Hepatocyte (in vitro differentiated cells): ENCODE measurements around the gene AP5S1. TPM values are rescaled to one million over a fixed set of nuclear protein-coding genes. Genes with fewer than 3 reads are reported as not detected.

Source experiments
- DNase-seq: peaks from one replicate; pipeline ENCODE4 v3.0.0-alpha.2; 2016; ENCODE audit warnings: low spot score
- H2AFZ ChIP-seq: fragments of 200-600 bp; sonication (generic); 2 replicates; pipeline ENCODE4 v1.6.0; 2016; ENCODE audit warnings: antibody characterized with exemption, mild to moderate bottlenecking
- H3K27ac ChIP-seq: fragments of 200-600 bp; sonication (generic); 2 replicates; pipeline ENCODE4 v1.5.1; 2016; ENCODE audit warnings: mild to moderate bottlenecking
- H3K27me3 ChIP-seq: fragments of 200-600 bp; sonication (generic); 2 replicates; pipeline ENCODE4 v1.6.1; 2016
- H3K36me3 ChIP-seq: fragments of 200-600 bp; sonication (generic); replicated peaks from 2 replicates; pipeline ENCODE4 v1.5.1; 2016; ENCODE audit warnings: low read depth; ENCODE audit not compliant: insufficient read depth
- H3K4me1 ChIP-seq: fragments of 200-600 bp; sonication (generic); 2 replicates; pipeline ENCODE4 v1.5.1; 2016; ENCODE audit warnings: mild to moderate bottlenecking, moderate library complexity; ENCODE audit not compliant: insufficient read depth
- H3K4me2 ChIP-seq: fragments of 200-600 bp; sonication (generic); 2 replicates; pipeline ENCODE4 v1.6.0; 2016
- H3K4me3 ChIP-seq: fragments of 200-600 bp; sonication (generic); 2 replicates; pipeline ENCODE4 v1.5.1; 2016; ENCODE audit warnings: mild to moderate bottlenecking
- H3K79me2 ChIP-seq: fragments of 200-600 bp; sonication (generic); 2 replicates; pipeline ENCODE4 v1.6.0; 2017; ENCODE audit warnings: mild to moderate bottlenecking
- H3K9me2 ChIP-seq: fragments of 200-600 bp; sonication (generic); replicated peaks from 2 replicates; pipeline ENCODE4 v1.6.0; 2017; ENCODE audit warnings: mild to moderate bottlenecking; ENCODE audit not compliant: insufficient read depth
- H3K9me3 ChIP-seq: fragments of 200-600 bp; sonication (generic); 2 replicates; pipeline ENCODE4 v1.5.1; 2016; ENCODE audit warnings: low read depth, mild to moderate bottlenecking
- H4K20me1 ChIP-seq: fragments of 200-600 bp; sonication (generic); 2 replicates; pipeline ENCODE4 v1.6.0; 2016; ENCODE audit warnings: mild to moderate bottlenecking; ENCODE audit not compliant: insufficient read depth, poor library complexity, severe bottlenecking
- EZH2 ChIP-seq: fragments of 200-600 bp; sonication (generic); IDR thresholded peaks from 2 replicates; pipeline ENCODE4 v1.6.1; 2016; ENCODE audit warnings: antibody characterized with exemption, mild to moderate bottlenecking, borderline replicate concordance
- EZH2phosphoT487 ChIP-seq: fragments of 200-600 bp; sonication (generic); IDR thresholded peaks from one replicate; pipeline ENCODE4 v1.6.1; 2018; ENCODE audit warnings: antibody characterized with exemption, mild to moderate bottlenecking, low read depth, moderate library complexity; ENCODE audit not compliant: unreplicated experiment, severe bottlenecking
- WGBS: methylation state at CpG from one replicate; pipeline ENCODE4 v1.1.6; 2016; ENCODE audit warnings: low lambda C conversion rate; ENCODE audit errors: missing lambda C conversion rate; 5-methylcytosine and 5-hydroxymethylcytosine counted together
- polyA plus RNA-seq: library from polyadenylated mRNA; unstranded; fragments of >200 nt; fragmentation: Nextera tagmentation; extraction: Ambion mirVana; gene quantifications from 2 replicates; pipeline ENCODE4 v1.2.1, GENCODE V29; 2016
- total RNA-seq: library from RNA; depleted of rRNA; stranded (reverse); fragments of >200 nt; gene quantifications from 2 replicates; pipeline ENCODE4 v1.2.3, GENCODE V29; 2014
- TF ChIP-seq, protein P1 (sequence below): fragments of 200-600 bp; sonication (generic); IDR thresholded peaks from 2 replicates; pipeline ENCODE4 v1.5.1; 2016; ENCODE audit warnings: antibody characterized with exemption, mild to moderate bottlenecking; ENCODE audit not compliant: poor library complexity

The AP5S1 gene
- total and polyA plus RNA-seq, 2 experiments from 2014 or later: 13.8 to 21.8 TPM

DNA sequence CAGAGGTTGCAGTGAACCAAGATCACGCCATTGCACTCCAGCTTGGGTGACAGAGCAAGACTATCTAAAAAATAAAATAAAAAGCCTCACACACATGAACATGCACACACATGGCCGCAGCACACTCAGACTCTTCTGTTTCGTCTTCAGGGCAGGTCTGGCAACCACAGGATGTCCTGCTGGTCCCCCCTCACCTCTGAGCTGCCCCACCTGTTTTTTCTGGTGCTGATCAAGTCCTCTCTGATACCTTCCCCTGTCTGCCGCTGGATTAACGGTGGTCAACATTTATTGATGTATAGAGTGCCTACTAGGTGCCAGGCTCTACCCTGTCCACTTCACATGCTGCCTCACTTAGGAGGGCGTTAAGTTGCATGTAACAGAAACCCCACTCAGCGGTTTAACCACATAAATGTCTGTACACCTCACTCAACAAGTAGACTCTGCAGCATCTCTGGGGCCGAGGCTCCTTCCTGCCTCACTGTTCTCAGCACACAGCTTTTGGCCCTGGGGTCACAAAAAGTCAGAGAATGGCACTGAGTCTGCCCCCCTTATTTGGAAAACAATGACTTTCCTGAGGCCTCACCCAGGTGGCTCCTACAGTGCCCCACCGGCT, 4.5 kb upstream of the AP5S1 start:
- Histone ChIP-seq H3K27me3 (no peaks in the 10 kb centered on the region), H3K36me3 (no peaks in the 10 kb centered on the region), H4K20me1 (no peaks in the 10 kb centered on the region), H3K79me2 (no peaks in the 10 kb centered on the region), H3K4me1 (peaks cover 37% of the 10 kb centered on the region), H2AFZ (no peak overlapping the region), H3K9me2 (no peaks in the 10 kb centered on the region), H3K4me2 (no peak overlapping the region), H3K27ac (no peak overlapping the region), H3K9me3 (no peaks in the 10 kb centered on the region), H3K4me3 (no peak overlapping the region)
- TF ChIP-seq EZH2: no peak
- TF ChIP-seq, protein P1, sequence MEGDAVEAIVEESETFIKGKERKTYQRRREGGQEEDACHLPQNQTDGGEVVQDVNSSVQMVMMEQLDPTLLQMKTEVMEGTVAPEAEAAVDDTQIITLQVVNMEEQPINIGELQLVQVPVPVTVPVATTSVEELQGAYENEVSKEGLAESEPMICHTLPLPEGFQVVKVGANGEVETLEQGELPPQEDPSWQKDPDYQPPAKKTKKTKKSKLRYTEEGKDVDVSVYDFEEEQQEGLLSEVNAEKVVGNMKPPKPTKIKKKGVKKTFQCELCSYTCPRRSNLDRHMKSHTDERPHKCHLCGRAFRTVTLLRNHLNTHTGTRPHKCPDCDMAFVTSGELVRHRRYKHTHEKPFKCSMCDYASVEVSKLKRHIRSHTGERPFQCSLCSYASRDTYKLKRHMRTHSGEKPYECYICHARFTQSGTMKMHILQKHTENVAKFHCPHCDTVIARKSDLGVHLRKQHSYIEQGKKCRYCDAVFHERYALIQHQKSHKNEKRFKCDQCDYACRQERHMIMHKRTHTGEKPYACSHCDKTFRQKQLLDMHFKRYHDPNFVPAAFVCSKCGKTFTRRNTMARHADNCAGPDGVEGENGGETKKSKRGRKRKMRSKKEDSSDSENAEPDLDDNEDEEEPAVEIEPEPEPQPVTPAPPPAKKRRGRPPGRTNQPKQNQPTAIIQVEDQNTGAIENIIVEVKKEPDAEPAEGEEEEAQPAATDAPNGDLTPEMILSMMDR: no peak
- no peak for TF ChIP-seq EZH2phosphoT487
- no peak for DNase-seq
- WGBS: 78% methylated on average over 9 of the region's 9 CpGs

DNA sequence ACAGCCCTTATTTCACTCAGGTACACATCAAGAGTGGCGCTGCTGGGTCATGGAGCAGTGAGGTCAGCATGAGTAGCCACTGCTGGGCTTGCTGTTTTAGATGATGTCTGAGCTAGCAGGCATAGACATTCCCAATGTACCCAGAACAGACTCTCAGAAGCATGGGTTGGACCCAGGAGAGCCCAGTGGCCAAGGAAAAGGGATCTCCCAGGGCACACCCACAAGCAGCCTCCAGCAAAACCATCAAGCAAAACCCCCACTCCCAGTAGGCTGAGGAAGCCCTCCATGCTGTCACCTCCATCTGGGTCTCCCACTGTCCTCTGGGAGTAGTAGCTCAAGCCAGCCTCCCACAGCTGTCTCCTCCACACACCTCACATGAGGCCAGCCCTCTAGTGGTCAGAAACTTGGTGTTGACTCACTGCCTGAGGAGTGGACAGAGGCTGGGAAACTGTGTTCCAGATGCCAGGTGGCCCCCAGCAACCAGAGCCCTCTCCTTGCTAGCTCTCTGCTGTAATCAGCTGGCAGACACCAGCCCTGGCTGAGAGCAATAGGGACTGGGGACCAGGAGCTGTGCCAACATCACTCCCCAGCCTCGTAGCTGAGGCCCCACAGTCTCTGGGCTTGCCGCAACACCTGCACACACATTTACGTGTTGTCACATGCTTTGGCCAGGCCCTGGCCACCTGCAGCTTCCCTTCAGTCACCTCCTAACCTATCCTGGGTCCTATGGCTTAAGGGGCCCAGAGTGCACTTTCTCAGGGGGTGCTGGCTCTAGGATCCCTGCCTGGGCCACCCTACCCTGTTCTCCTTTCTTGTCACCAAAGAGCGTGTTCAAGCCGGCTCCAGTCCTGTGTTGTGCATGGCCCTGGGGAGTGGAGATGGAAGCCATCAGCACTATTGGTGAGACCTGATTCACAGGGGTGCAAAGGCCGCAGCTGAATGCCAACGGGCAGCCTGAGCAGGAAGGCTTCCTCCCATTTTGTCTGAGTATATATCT, 1.9 kb upstream of the AP5S1 start:
- H3K9me2 ChIP-seq: no peaks in the 10 kb centered on the region
- no peaks in the 10 kb centered on the region for H3K9me3 ChIP-seq
- no peak overlapping the region for H2AFZ ChIP-seq
- WGBS: 94% methylated on average over 8 of the region's 8 CpGs
- H3K27ac ChIP-seq: peak overlapping the region; percentile 62
- H3K27me3 ChIP-seq: no peaks in the 10 kb centered on the region
- H3K36me3 ChIP-seq: no peaks in the 10 kb centered on the region
- TF ChIP-seq, protein P1: peak; percentile 61
- TF ChIP-seq EZH2phosphoT487 (no peak), EZH2 (no peak)
- no peak overlapping the region for H3K4me2 ChIP-seq
- peak; percentile 87 for DNase-seq
- peaks cover 11% of the 10 kb centered on the region for H3K79me2 ChIP-seq
- H4K20me1 ChIP-seq: no peaks in the 10 kb centered on the region
- H3K4me3 ChIP-seq: no peak overlapping the region
- peaks cover 16% of the 10 kb centered on the region for H3K4me1 ChIP-seq

DNA sequence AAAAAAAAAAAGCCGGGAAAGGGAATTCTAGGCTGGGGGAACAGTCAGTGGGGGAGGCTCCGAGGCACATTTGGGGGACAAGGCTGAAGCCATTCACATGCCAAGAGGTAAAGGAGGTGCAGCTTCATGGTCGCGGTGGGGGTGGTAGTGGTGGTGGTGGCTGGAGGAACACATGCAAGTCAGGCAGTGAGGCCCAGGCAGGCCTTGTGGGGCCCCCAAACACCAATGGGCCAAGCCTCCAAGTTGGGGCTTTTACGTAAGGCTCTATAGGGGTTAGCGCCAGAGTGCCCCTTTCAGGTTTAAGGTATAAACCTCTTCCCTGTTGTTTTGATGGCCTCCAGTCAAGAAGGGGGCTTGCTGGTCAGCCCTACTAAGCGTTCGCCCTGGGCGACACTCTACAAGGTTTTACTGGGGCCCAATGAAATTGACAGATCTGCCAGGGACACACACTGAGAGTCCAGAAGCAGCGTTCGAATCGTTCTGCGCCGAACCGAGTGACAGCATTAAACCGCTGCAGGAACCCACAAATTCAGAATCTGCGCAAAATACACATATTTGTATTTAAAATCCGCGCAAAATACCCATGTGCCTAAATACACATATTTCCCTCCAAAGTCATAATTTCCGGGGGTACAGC, 818 bp upstream of the AP5S1 start:
- DNase-seq: no peak
- Histone ChIP-seq H3K36me3 (no peaks in the 10 kb centered on the region), H3K4me2 (peak overlapping the region; percentile 84), H3K27ac (peak overlapping the region; percentile 96), H3K27me3 (no peaks in the 10 kb centered on the region), H2AFZ (peak overlapping the region; percentile 51), H3K9me3 (no peaks in the 10 kb centered on the region), H3K4me1 (peaks cover 7% of the 10 kb centered on the region), H3K4me3 (no peak overlapping the region), H3K79me2 (peaks cover 11% of the 10 kb centered on the region), H3K9me2 (no peaks in the 10 kb centered on the region), H4K20me1 (no peaks in the 10 kb centered on the region)
- TF ChIP-seq, protein P1: no peak
- no peak for TF ChIP-seq EZH2phosphoT487
- TF ChIP-seq EZH2: no peak
- WGBS: 83% methylated on average over 20 of the region's 20 CpGs
